Measurements from ENCODE around the gene MAST4.

DNA sequence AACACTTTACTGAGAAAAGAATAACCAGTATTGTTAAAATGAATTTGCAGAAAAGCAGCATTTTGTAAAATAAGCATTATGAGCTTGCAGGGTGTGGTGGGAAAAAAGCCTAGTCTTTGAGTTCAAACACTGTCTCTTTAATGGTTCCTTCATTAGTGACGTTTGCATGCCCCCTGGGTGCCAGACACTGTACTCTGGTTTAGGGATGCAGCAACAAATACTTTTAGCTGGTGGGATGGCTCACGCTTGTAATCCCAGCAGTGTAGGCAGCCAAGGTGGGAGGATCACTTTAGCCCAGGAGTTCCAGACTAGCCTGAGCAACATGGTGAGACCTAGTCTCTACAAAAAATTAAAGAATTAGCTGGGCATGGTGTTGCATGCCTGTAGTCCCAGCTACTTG, 62.3 kb downstream of the MAST4 start:
- no peak for TF ChIP-seq EZH2phosphoT487 (IDR thresholded peaks at IDR 0.05; ENCODE audit: low read depth)
- TF ChIP-seq, protein P1, sequence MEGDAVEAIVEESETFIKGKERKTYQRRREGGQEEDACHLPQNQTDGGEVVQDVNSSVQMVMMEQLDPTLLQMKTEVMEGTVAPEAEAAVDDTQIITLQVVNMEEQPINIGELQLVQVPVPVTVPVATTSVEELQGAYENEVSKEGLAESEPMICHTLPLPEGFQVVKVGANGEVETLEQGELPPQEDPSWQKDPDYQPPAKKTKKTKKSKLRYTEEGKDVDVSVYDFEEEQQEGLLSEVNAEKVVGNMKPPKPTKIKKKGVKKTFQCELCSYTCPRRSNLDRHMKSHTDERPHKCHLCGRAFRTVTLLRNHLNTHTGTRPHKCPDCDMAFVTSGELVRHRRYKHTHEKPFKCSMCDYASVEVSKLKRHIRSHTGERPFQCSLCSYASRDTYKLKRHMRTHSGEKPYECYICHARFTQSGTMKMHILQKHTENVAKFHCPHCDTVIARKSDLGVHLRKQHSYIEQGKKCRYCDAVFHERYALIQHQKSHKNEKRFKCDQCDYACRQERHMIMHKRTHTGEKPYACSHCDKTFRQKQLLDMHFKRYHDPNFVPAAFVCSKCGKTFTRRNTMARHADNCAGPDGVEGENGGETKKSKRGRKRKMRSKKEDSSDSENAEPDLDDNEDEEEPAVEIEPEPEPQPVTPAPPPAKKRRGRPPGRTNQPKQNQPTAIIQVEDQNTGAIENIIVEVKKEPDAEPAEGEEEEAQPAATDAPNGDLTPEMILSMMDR (IDR thresholded peaks at IDR 0.05; ENCODE audit: low read depth, low read length), result no peak

Data from OCI-LY3 (cell line).